Adipose tissue (tissue), 3 donors: ENCODE data around the gene TEX22. TPM values are rescaled to one million over a fixed set of nuclear protein-coding genes. Genes with fewer than 3 reads are reported as not detected.

Experiments used
- H3K27ac ChIP-seq: one replicate; pipeline ENCODE4 v1.5.1; 2013; ENCODE audit warnings: low read depth, low read length
- WGBS, 3 donors: extraction: QIAGEN DNeasy Blood & Tissue Kit; methylation state at CpG; one replicate each; pipeline ENCODE4 v1.1.7; 2013; 5-methylcytosine and 5-hydroxymethylcytosine counted together
- polyA plus RNA-seq, 3 donors: library from polyadenylated mRNA; stranded (reverse); fragments of 200-250 nt; gene quantifications; one replicate each; pipeline ENCODE4 v1.2.3, GENCODE V29; 2013
- donor health status: healthy with polysubstance abuse.
- donor health status: Bipolar disorder and iron deficiency.
- donor health status: healthy.

Gene TEX22
- polyA plus RNA-seq, 3 donors, result 0.13 to 0.18 TPM; not detected in 1

- 94 to 98% (median 95%) methylated on average over 17 to 23 of the region's 23 CpGs for WGBS, 3 donors
- no peak overlapping the region for H3K27ac ChIP-seq
These were observed 27.5 kb downstream of the TEX22 start for GRCh38 chr14:105425823-105426247.

- 94 to 98% (median 97%) methylated on average over 21 of the region's 21 CpGs for WGBS, 3 donors
- no peak overlapping the region for H3K27ac ChIP-seq
These were observed 28.2 kb downstream of the TEX22 start for GRCh38 chr14:105426416-105427130.

GRCh38 chr14:105427412-105427811, 29.1 kb downstream of the TEX22 start:
- 96 to 99% (median 96%) methylated on average over 10 of the region's 10 CpGs for WGBS, 3 donors
- no peak overlapping the region for H3K27ac ChIP-seq

- WGBS, 3 donors, result 90 to 93% (median 92%) methylated on average over 9 of the region's 9 CpGs
- no peak overlapping the region for H3K27ac ChIP-seq
These were observed 29.7 kb downstream of the TEX22 start for GRCh38 chr14:105427936-105428485.

- WGBS, 3 donors, result 73 to 96% (median 80%) methylated on average over 6 of the region's 6 CpGs
- no peak overlapping the region for H3K27ac ChIP-seq
These were observed 31.7 kb downstream of the TEX22 start for GRCh38 chr14:105430042-105430441.

GRCh38 chr14:105430565-105430964, 32.2 kb downstream of the TEX22 start:
- H3K27ac ChIP-seq, result no peak overlapping the region
- WGBS, 3 donors, result 57 to 68% (median 61%) methylated on average over 9 of the region's 9 CpGs

GRCh38 chr14:105431256-105431655, 32.9 kb downstream of the TEX22 start:
- no peak overlapping the region for H3K27ac ChIP-seq
- 93 to 100% (median 96%) methylated on average over 1 of the region's 1 CpG for WGBS, 3 donors

- WGBS, 3 donors, result 81 to 88% (median 88%) methylated on average over 12 of the region's 12 CpGs
- H3K27ac ChIP-seq, result no peak overlapping the region
These were observed 34.3 kb downstream of the TEX22 start for GRCh38 chr14:105432657-105433056.

GRCh38 chr14:105433161-105433605, 34.8 kb downstream of the TEX22 start:
- no peak overlapping the region for H3K27ac ChIP-seq
- WGBS, 3 donors, result 81 to 88% (median 86%) methylated on average over 17 of the region's 17 CpGs

- 84 to 90% (median 84%) methylated on average over 12 of the region's 12 CpGs for WGBS, 3 donors
- no peak overlapping the region for H3K27ac ChIP-seq
These were observed 38.1 kb downstream of the TEX22 start for GRCh38 chr14:105436402-105436801.

GRCh38 chr14:105436891-105437722, 38.8 kb downstream of the TEX22 start:
- WGBS, 3 donors, result 85 to 86% (median 86%) methylated on average over 30 to 31 of the region's 31 CpGs
- no peak overlapping the region for H3K27ac ChIP-seq

- 93 to 95% (median 93%) methylated on average over 18 of the region's 18 CpGs for WGBS, 3 donors
These were observed 39.6 kb downstream of the TEX22 start for GRCh38 chr14:105437723-105438500.

GRCh38 chr14:105439179-105439578, 40.8 kb downstream of the TEX22 start:
- WGBS, 3 donors, result 92% methylated on average over 11 of the region's 11 CpGs
- no peak overlapping the region for H3K27ac ChIP-seq

More at GRCh38 chr14:105437723-105438500, 39.6 kb downstream of the TEX22 start:
- H3K27ac ChIP-seq, result no peak overlapping the region

GRCh38 chr14:105439710-105440553, 41.6 kb downstream of the TEX22 start:
- WGBS, 3 donors, result 88 to 93% (median 91%) methylated on average over 31 to 33 of the region's 33 CpGs

GRCh38 chr14:105440554-105440900, 42.2 kb downstream of the TEX22 start:
- 94 to 97% (median 96%) methylated on average over 15 of the region's 15 CpGs for WGBS, 3 donors
- H3K27ac ChIP-seq, result no peak overlapping the region

More at GRCh38 chr14:105439710-105440553, 41.6 kb downstream of the TEX22 start:
- H3K27ac ChIP-seq, result no peak overlapping the region

GRCh38 chr14:105440992-105441391, 42.7 kb downstream of the TEX22 start:
- WGBS, 3 donors, result 92 to 96% (median 95%) methylated on average over 8 to 9 of the region's 9 CpGs
- no peak overlapping the region for H3K27ac ChIP-seq

- no peak overlapping the region for H3K27ac ChIP-seq
- WGBS, 3 donors, result 79 to 80% (median 79%) methylated on average over 17 of the region's 17 CpGs
These were observed 43.8 kb downstream of the TEX22 start for GRCh38 chr14:105442125-105442524.

GRCh38 chr14:105442834-105443233, 44.5 kb downstream of the TEX22 start:
- no peak overlapping the region for H3K27ac ChIP-seq
- WGBS, 3 donors, result 86 to 87% (median 86%) methylated on average over 12 of the region's 12 CpGs
